ENCODE results near the gene RAD51B.

Gene RAD51B

DNA sequence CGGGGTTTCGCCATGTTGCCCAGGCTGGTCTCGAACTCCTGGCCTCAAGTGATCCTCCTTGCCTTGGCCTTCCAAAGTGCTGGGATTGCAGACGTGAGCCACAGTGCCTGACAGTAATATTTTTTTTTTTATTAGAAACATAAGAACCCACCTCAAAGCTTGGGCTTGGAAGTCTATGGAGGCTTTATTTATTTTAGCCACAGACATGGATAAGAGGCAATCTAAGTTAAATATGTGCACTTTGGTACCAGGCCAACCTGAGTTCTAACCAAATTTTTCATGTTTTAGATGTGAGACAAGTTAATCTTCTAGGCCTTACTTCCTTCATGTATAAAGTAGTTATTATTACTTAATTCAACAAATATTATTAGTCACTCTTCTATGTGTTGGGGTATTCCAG lies 96.9 kb downstream of the RAD51B start:
- Histone ChIP-seq H2BK15ac (replicated peaks; ENCODE audit: low read depth) (no peak overlapping the region), H3K9ac (ENCODE audit: low read length) (no peak overlapping the region), H2BK120ac (ENCODE audit: low read depth, low read length) (no peak overlapping the region), H2AK5ac (ENCODE audit: low read length) (no peak overlapping the region), H3K36me3 (ENCODE audit: control insufficient read depth, insufficient read depth, low read length) (no peaks in the 10 kb centered on the region), H2BK5ac (ENCODE audit: low read length) (no peak overlapping the region), H3K18ac (ENCODE audit: low read length) (no peak overlapping the region), H3K4me2 (ENCODE audit: low read length) (no peak overlapping the region), H4K5ac (ENCODE audit: low read length) (no peak overlapping the region), H3K4me3 (ENCODE audit: low read length) (no peak overlapping the region), H3K56ac (ENCODE audit: low read length) (no peak overlapping the region), H3K4ac (ENCODE audit: low read depth, low read length) (no peak overlapping the region), H3K27ac (ENCODE audit: low read depth, low read length) (no peak overlapping the region), H3K79me2 (ENCODE audit: control insufficient read depth, insufficient read depth, low read length) (no peaks in the 10 kb centered on the region), H3K79me1 (ENCODE audit: low read length) (no peaks in the 10 kb centered on the region), H3K23ac (ENCODE audit: low read length) (no peak overlapping the region), H3K4me1 (ENCODE audit: control insufficient read depth, low read depth, low read length) (no peaks in the 10 kb centered on the region), H4K8ac (ENCODE audit: low read depth, low read length) (no peak overlapping the region), H3K27me3 (ENCODE audit: insufficient read depth, low read length, poor library complexity) (no peaks in the 10 kb centered on the region)
- no peak for DNase-seq
- WGBS (ENCODE audit: extremely low coverage, insufficient coverage, low lambda C conversion rate) = no CpG with 5 or more reads among the region's 4 CpGs

DNA sequence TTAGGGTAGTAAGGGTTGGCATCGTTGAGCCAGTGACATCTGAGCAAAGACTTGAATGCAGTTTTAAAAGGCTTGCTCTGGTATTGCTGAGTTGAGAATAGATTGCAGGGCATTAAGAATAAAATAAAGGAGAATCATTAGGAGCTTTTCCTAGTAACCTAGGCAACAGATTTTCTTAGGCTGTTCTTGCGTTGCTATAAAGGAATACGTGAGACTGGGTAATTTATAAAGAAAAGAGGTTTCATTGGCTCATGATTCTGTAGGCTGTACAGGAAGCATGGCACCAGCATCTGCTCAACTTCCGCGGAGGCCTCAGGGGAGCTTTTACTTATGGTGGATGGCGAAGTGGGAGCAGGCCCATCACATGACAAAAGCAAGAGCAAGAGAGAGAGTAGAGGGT lies 97.4 kb downstream of the RAD51B start:
- Histone ChIP-seq H3K27me3 (ENCODE audit: insufficient read depth, low read length, poor library complexity) (no peaks in the 10 kb centered on the region), H3K4me3 (ENCODE audit: low read length) (no peak overlapping the region), H3K36me3 (ENCODE audit: control insufficient read depth, insufficient read depth, low read length) (no peaks in the 10 kb centered on the region), H2BK120ac (ENCODE audit: low read depth, low read length) (no peak overlapping the region), H4K5ac (ENCODE audit: low read length) (no peak overlapping the region), H3K27ac (ENCODE audit: low read depth, low read length) (no peak overlapping the region), H3K18ac (ENCODE audit: low read length) (no peak overlapping the region), H3K4me1 (ENCODE audit: control insufficient read depth, low read depth, low read length) (no peaks in the 10 kb centered on the region), H2BK15ac (replicated peaks; ENCODE audit: low read depth) (no peak overlapping the region), H3K79me1 (ENCODE audit: low read length) (no peaks in the 10 kb centered on the region), H3K79me2 (ENCODE audit: control insufficient read depth, insufficient read depth, low read length) (no peaks in the 10 kb centered on the region), H3K9ac (ENCODE audit: low read length) (no peak overlapping the region), H4K8ac (ENCODE audit: low read depth, low read length) (no peak overlapping the region), H3K23ac (ENCODE audit: low read length) (no peak overlapping the region), H3K56ac (ENCODE audit: low read length) (no peak overlapping the region), H3K4me2 (ENCODE audit: low read length) (no peak overlapping the region), H2AK5ac (ENCODE audit: low read length) (no peak overlapping the region), H3K4ac (ENCODE audit: low read depth, low read length) (no peak overlapping the region), H2BK5ac (ENCODE audit: low read length) (no peak overlapping the region)
- no CpG with 5 or more reads among the region's 6 CpGs for WGBS (ENCODE audit: extremely low coverage, insufficient coverage, low lambda C conversion rate)
- no peak for DNase-seq

DNA sequence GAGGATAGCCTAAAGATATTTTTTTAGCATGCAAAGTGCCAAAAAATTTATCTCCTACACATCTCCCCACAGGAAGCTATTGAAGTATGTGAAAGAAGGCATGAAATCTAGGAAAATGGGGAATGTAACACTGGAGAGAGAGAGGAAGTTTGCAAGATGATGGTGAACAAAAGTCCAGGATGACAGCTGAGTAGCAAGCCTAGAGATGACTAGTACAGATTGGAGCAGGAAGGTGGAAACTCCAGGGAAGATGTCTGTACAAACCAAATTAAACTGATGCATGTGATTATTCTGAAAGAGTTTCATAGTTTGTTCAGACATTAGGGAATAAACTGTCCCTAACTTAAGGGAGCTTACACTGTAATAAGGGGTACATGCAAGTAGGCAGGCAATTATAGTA lies 99.3 kb downstream of the RAD51B start:
- Histone ChIP-seq H3K27me3 (ENCODE audit: insufficient read depth, low read length, poor library complexity) (no peaks in the 10 kb centered on the region), H2BK15ac (replicated peaks; ENCODE audit: low read depth) (no peak overlapping the region), H3K4me2 (ENCODE audit: low read length) (no peak overlapping the region), H3K9ac (ENCODE audit: low read length) (no peak overlapping the region), H3K18ac (ENCODE audit: low read length) (no peak overlapping the region), H3K79me2 (ENCODE audit: control insufficient read depth, insufficient read depth, low read length) (no peaks in the 10 kb centered on the region), H2BK5ac (ENCODE audit: low read length) (no peak overlapping the region), H3K27ac (ENCODE audit: low read depth, low read length) (no peak overlapping the region), H3K4me3 (ENCODE audit: low read length) (no peak overlapping the region), H3K23ac (ENCODE audit: low read length) (no peak overlapping the region), H3K4me1 (ENCODE audit: control insufficient read depth, low read depth, low read length) (no peaks in the 10 kb centered on the region), H3K56ac (ENCODE audit: low read length) (no peak overlapping the region), H3K79me1 (ENCODE audit: low read length) (no peaks in the 10 kb centered on the region), H4K8ac (ENCODE audit: low read depth, low read length) (no peak overlapping the region), H2BK120ac (ENCODE audit: low read depth, low read length) (no peak overlapping the region), H2AK5ac (ENCODE audit: low read length) (no peak overlapping the region), H3K4ac (ENCODE audit: low read depth, low read length) (no peak overlapping the region), H4K5ac (ENCODE audit: low read length) (no peak overlapping the region), H3K36me3 (ENCODE audit: control insufficient read depth, insufficient read depth, low read length) (no peaks in the 10 kb centered on the region)
- DNase-seq = no peak

DNA sequence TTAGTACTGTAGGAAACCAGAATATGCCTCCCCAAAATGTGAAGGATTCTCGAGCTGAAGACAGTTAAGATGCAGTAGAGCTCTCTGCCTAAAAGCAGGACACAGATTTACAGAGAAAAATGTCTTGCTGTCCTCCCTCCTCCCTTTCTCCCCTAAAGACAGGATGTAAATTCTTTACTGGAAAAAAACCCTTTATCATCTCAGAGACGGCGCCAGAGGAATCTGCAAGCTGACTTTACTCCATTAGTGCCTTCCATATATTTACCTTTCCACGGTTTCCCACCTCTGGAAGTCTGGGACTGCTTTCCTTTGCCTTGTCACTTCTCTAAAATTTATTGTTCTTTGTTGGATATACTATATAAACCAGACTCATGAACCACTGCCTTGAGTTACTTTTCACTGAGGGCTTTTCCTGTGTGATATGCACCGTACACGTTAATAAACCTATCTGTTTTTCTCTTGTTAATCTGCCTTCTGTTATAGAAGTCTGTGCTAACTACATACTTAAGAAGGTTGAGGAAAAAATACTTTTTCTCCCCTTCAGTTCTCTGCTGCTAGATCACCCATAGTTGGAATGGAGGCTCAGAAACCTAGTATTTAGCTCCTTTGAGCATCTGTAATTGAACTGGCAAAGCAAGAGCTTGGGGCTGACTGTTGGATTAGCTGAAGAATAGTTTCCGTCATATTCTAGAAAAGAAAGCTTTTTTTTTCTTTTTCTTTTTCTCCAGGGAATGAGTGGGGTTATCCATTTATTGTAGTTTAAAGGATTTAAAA lies 99.9 kb downstream of the RAD51B start:
- Histone ChIP-seq H3K23ac (ENCODE audit: low read length) (no peak overlapping the region), H3K18ac (ENCODE audit: low read length) (no peak overlapping the region), H3K27me3 (ENCODE audit: insufficient read depth, low read length, poor library complexity) (no peaks in the 10 kb centered on the region), H4K8ac (ENCODE audit: low read depth, low read length) (no peak overlapping the region), H3K79me2 (ENCODE audit: control insufficient read depth, insufficient read depth, low read length) (no peaks in the 10 kb centered on the region), H3K27ac (ENCODE audit: low read depth, low read length) (no peak overlapping the region), H2AK5ac (ENCODE audit: low read length) (no peak overlapping the region), H3K9ac (ENCODE audit: low read length) (no peak overlapping the region), H2BK120ac (ENCODE audit: low read depth, low read length) (no peak overlapping the region), H3K56ac (ENCODE audit: low read length) (no peak overlapping the region), H3K4me3 (ENCODE audit: low read length) (no peak overlapping the region), H3K79me1 (ENCODE audit: low read length) (no peaks in the 10 kb centered on the region), H3K4me1 (ENCODE audit: control insufficient read depth, low read depth, low read length) (no peaks in the 10 kb centered on the region), H3K36me3 (ENCODE audit: control insufficient read depth, insufficient read depth, low read length) (no peaks in the 10 kb centered on the region), H3K4me2 (ENCODE audit: low read length) (no peak overlapping the region), H2BK5ac (ENCODE audit: low read length) (no peak overlapping the region), H4K5ac (ENCODE audit: low read length) (no peak overlapping the region), H3K4ac (ENCODE audit: low read depth, low read length) (no peak overlapping the region), H2BK15ac (replicated peaks; ENCODE audit: low read depth) (peak overlapping the region; percentile 27)
- no CpG with 5 or more reads among the region's 7 CpGs for WGBS (ENCODE audit: extremely low coverage, insufficient coverage, low lambda C conversion rate)
- DNase-seq = peak; percentile 38

DNA sequence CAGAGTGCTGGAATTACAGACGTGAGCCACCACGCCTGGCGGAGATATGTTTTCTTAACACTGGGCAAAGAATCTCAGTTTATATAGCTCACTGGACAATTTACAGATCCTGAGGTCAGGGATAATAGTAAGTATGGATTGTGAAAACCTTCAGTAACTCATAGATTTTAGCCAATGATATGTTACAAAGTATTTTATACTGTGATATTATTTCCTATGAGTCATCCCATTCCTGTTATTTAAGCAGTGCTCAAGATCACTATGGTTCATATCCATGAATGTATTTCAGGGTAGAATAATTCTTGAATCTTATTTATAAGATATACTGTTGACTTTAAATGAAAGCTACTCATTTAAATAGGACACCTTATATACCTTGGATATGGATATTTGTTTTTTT lies 107.2 kb downstream of the RAD51B start:
- Histone ChIP-seq H2BK5ac (ENCODE audit: low read length) (no peak overlapping the region), H4K8ac (ENCODE audit: low read depth, low read length) (no peak overlapping the region), H4K5ac (ENCODE audit: low read length) (no peak overlapping the region), H3K4ac (ENCODE audit: low read depth, low read length) (no peak overlapping the region), H2BK120ac (ENCODE audit: low read depth, low read length) (no peak overlapping the region), H3K4me2 (ENCODE audit: low read length) (no peak overlapping the region), H2AK5ac (ENCODE audit: low read length) (no peak overlapping the region), H3K4me3 (ENCODE audit: low read length) (no peak overlapping the region), H2BK15ac (replicated peaks; ENCODE audit: low read depth) (no peak overlapping the region), H3K4me1 (ENCODE audit: control insufficient read depth, low read depth, low read length) (no peaks in the 10 kb centered on the region), H3K9ac (ENCODE audit: low read length) (no peak overlapping the region), H3K79me1 (ENCODE audit: low read length) (no peaks in the 10 kb centered on the region), H3K23ac (ENCODE audit: low read length) (no peak overlapping the region), H3K27ac (ENCODE audit: low read depth, low read length) (no peak overlapping the region), H3K36me3 (ENCODE audit: control insufficient read depth, insufficient read depth, low read length) (no peaks in the 10 kb centered on the region), H3K79me2 (ENCODE audit: control insufficient read depth, insufficient read depth, low read length) (no peaks in the 10 kb centered on the region), H3K56ac (ENCODE audit: low read length) (no peak overlapping the region), H3K27me3 (ENCODE audit: insufficient read depth, low read length, poor library complexity) (no peaks in the 10 kb centered on the region), H3K18ac (ENCODE audit: low read length) (no peak overlapping the region)
- no peak for DNase-seq
- WGBS (ENCODE audit: extremely low coverage, insufficient coverage, low lambda C conversion rate) = no CpG with 5 or more reads among the region's 3 CpGs

DNA sequence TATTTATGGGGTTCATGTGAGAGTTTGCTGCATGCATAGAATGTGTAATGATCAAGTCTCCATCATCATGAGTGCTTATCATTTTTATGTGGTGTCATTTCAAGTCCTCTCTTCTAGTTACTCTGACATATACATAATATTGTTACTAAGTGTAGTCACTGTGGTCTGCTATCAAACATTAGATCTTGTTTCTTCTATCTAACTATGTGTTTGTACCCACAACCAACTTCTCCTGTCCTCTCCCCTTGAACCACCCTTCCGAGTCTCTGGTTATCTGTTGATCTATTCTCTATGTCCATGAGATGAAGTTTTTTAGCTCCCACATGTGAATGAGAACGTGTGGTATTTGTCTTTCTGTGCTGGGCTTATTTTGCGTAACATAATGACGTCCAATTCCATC lies 107.7 kb downstream of the RAD51B start:
- DNase-seq = no peak
- Histone ChIP-seq H3K18ac (ENCODE audit: low read length) (no peak overlapping the region), H2BK120ac (ENCODE audit: low read depth, low read length) (no peak overlapping the region), H3K9ac (ENCODE audit: low read length) (no peak overlapping the region), H3K36me3 (ENCODE audit: control insufficient read depth, insufficient read depth, low read length) (no peaks in the 10 kb centered on the region), H2BK15ac (replicated peaks; ENCODE audit: low read depth) (no peak overlapping the region), H3K56ac (ENCODE audit: low read length) (no peak overlapping the region), H2BK5ac (ENCODE audit: low read length) (no peak overlapping the region), H4K8ac (ENCODE audit: low read depth, low read length) (no peak overlapping the region), H3K27me3 (ENCODE audit: insufficient read depth, low read length, poor library complexity) (no peaks in the 10 kb centered on the region), H3K79me2 (ENCODE audit: control insufficient read depth, insufficient read depth, low read length) (no peaks in the 10 kb centered on the region), H3K23ac (ENCODE audit: low read length) (no peak overlapping the region), H4K5ac (ENCODE audit: low read length) (no peak overlapping the region), H3K4ac (ENCODE audit: low read depth, low read length) (no peak overlapping the region), H3K4me1 (ENCODE audit: control insufficient read depth, low read depth, low read length) (no peaks in the 10 kb centered on the region), H3K79me1 (ENCODE audit: low read length) (no peaks in the 10 kb centered on the region), H3K4me2 (ENCODE audit: low read length) (no peak overlapping the region), H3K4me3 (ENCODE audit: low read length) (no peak overlapping the region), H2AK5ac (ENCODE audit: low read length) (no peak overlapping the region), H3K27ac (ENCODE audit: low read depth, low read length) (no peak overlapping the region)
- no CpG with 5 or more reads among the region's 4 CpGs for WGBS (ENCODE audit: extremely low coverage, insufficient coverage, low lambda C conversion rate)
